HEK293 (cell line): Measurements from ENCODE around the gene ZSCAN18.

ENCODE experiments used
- CTCF ChIA-PET: fragments of 350-600 bp; formaldehyde crosslinking; extraction: SDS; loops from one replicate; lab custom pipeline; 2021; ENCODE audit warnings: antibody characterized with exemption; lab: Yijun Ruan, JAX
- POLR2A ChIA-PET: fragments of 300-600 bp; formaldehyde crosslinking; extraction: SDS; loops from one replicate; lab custom pipeline; 2020; ENCODE audit warnings: antibody characterized with exemption, inconsistent platforms; lab: Yijun Ruan, JAX
- H3K27ac ChIP-seq: fragments of 200-500 bp; sonication (Bioruptor generic); 2 replicates; pipeline ENCODE4 v1.5.1; 2014; ENCODE audit warnings: low read depth, low read length, control low read depth, inconsistent platforms; ENCODE audit errors: extremely low read depth
- H3K36me3 ChIP-seq, 2 experiments: fragments of 200-500 bp in 1 of 2; sonication (Bioruptor generic) in 1 of 2; 1 replicate in 1 of 2; 2 replicates in 1 of 2; pipeline ENCODE4 v1.5.1; 2014 to 2017; ENCODE audit warnings: inconsistent platforms in 2 of 2, low read length in 2 of 2; ENCODE audit not compliant: control insufficient read depth in 2 of 2, insufficient read depth in 1 of 2
- H3K4me1 ChIP-seq: fragments of 200-500 bp; sonication (Bioruptor generic); 2 replicates; pipeline ENCODE4 v1.5.1; 2014; ENCODE audit warnings: mild to moderate bottlenecking, low read length, inconsistent platforms; ENCODE audit not compliant: control insufficient read depth, insufficient read depth
- H3K4me3 ChIP-seq: 2 replicates; pipeline ENCODE4 v1.5.1; 2011; ENCODE audit warnings: low read depth, mild to moderate bottlenecking, control low read depth, low read length, moderate library complexity
- H3K9me3 ChIP-seq: fragments of 200-500 bp; sonication (Bioruptor generic); 2 replicates; pipeline ENCODE4 v1.5.1; 2014; ENCODE audit warnings: low read depth, low read length, inconsistent platforms; ENCODE audit not compliant: control insufficient read depth, insufficient read depth
- HOXD13 ChIP-seq: sonication (generic); formaldehyde crosslinking; IDR thresholded peaks from 2 replicates; pipeline ENCODE4 v1.8.0; 2022; ENCODE audit warnings: missing genetic modification reagents, borderline replicate concordance
- KLF10 ChIP-seq: fragments of 450-650 bp; IDR thresholded peaks from 2 replicates; pipeline ENCODE4 v1.5.1; 2018; ENCODE audit warnings: missing biosample characterization, mild to moderate bottlenecking, missing genetic modification characterization
- KLF16 ChIP-seq: fragments of 450-650 bp; formaldehyde crosslinking; IDR thresholded peaks from 2 replicates; pipeline ENCODE4 v1.5.1; 2017; ENCODE audit warnings: missing biosample characterization, missing genetic modification characterization
- SETDB1 ChIP-seq: IDR thresholded peaks from one replicate; pipeline ENCODE4 v1.6.1; 2017; ENCODE audit warnings: mild to moderate bottlenecking, low read length, moderate library complexity, mixed read lengths; ENCODE audit not compliant: insufficient read length
- TRIM28 ChIP-seq: IDR thresholded peaks from 2 replicates; pipeline ENCODE4 v1.6.1; 2011; ENCODE audit warnings: low read length, control low read depth, borderline replicate concordance
- ZBTB21 ChIP-seq: fragments of 450-650 bp; formaldehyde crosslinking; IDR thresholded peaks from 2 replicates; pipeline ENCODE4 v1.5.1; 2017; ENCODE audit warnings: missing biosample characterization, missing genetic modification characterization
- ZNF132 ChIP-seq: fragments of 450-650 bp; formaldehyde crosslinking; IDR thresholded peaks from 2 replicates; pipeline ENCODE4 v1.5.1; 2017; ENCODE audit warnings: missing biosample characterization, missing genetic modification characterization, borderline replicate concordance
- ZNF146 ChIP-seq: fragments of 450-650 bp; formaldehyde crosslinking; IDR thresholded peaks from 2 replicates; pipeline ENCODE4 v1.5.1; 2016; ENCODE audit warnings: missing biosample characterization, missing genetic modification characterization
- ZNF169 ChIP-seq: fragments of 450-650 bp; formaldehyde crosslinking; IDR thresholded peaks from 2 replicates; pipeline ENCODE4 v1.5.1; 2016; ENCODE audit warnings: missing biosample characterization, missing genetic modification characterization
- ZNF211 ChIP-seq: fragments of 450-650 bp; formaldehyde crosslinking; IDR thresholded peaks from 2 replicates; pipeline ENCODE4 v1.5.1; 2016; ENCODE audit warnings: low read depth, missing biosample characterization, missing genetic modification characterization
- ZNF274 ChIP-seq, 2 experiments: fragments of 200-500 bp in 1 of 2; fragments of 450-650 bp in 1 of 2; sonication (Bioruptor generic) in 1 of 2; formaldehyde crosslinking in 1 of 2; IDR thresholded peaks; 2 replicates each; pipeline versions ENCODE4 v1.5.1 to v1.6.1; 2014 to 2016; ENCODE audit warnings: borderline replicate concordance in 1 of 2, inconsistent platforms in 1 of 2, low read length in 1 of 2, missing biosample characterization in 1 of 2, missing genetic modification characterization in 1 of 2
- ZNF391 ChIP-seq: fragments of 450-650 bp; formaldehyde crosslinking; IDR thresholded peaks from 2 replicates; pipeline ENCODE4 v1.5.1; 2016; ENCODE audit warnings: low read depth, missing biosample characterization, missing genetic modification characterization, borderline replicate concordance
- ZNF433 ChIP-seq: fragments of 450-650 bp; formaldehyde crosslinking; IDR thresholded peaks from 2 replicates; pipeline ENCODE4 v1.5.1; 2016; ENCODE audit warnings: missing biosample characterization, missing genetic modification characterization, low read depth
- ZNF791 ChIP-seq: fragments of 450-650 bp; formaldehyde crosslinking; IDR thresholded peaks from 2 replicates; pipeline ENCODE4 v1.5.1; 2016; ENCODE audit warnings: missing biosample characterization, missing genetic modification characterization
- TF ChIP-seq, protein P1 (sequence below): fragments of 450-650 bp; formaldehyde crosslinking; IDR thresholded peaks from 2 replicates; pipeline ENCODE4 v1.5.1; 2016; ENCODE audit warnings: missing biosample characterization, missing genetic modification characterization
- TF ChIP-seq, protein P2 (sequence below): fragments of 450-650 bp; formaldehyde crosslinking; IDR thresholded peaks from 2 replicates; pipeline ENCODE4 v1.5.1; 2016; ENCODE audit warnings: missing biosample characterization, missing genetic modification characterization, borderline replicate concordance
- TF ChIP-seq, protein P3 (sequence below): fragments of 450-650 bp; formaldehyde crosslinking; IDR thresholded peaks from 2 replicates; pipeline ENCODE4 v1.5.1; 2017; ENCODE audit warnings: missing biosample characterization, mild to moderate bottlenecking, missing genetic modification characterization, moderate library complexity
- TF ChIP-seq, protein P4 (sequence below): fragments of 450-650 bp; formaldehyde crosslinking; IDR thresholded peaks from 2 replicates; pipeline ENCODE4 v1.5.1; 2016; ENCODE audit warnings: missing biosample characterization, missing genetic modification characterization

ZSCAN18 gene

DNA sequence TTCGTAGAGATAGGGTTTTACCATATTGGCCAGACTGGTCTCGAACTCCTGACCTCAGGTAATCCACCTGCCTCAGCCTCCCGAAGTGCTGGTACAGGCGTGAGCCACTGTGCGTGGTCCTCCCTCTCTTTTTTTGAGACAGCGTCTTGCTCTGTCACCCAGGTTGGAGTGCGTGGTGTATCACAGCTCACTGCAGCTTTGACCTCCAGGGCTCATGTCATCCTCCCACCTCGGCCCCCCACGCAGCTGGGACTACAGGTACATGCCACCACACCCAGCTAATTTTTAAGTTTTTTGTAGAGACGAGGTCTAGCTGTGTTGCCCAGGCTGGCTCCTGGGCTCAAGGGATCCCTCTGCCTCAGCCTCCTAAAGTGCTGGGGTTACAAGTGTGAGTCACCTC lies 18.2 kb downstream of the ZSCAN18 start:
- TF ChIP-seq, protein P1, sequence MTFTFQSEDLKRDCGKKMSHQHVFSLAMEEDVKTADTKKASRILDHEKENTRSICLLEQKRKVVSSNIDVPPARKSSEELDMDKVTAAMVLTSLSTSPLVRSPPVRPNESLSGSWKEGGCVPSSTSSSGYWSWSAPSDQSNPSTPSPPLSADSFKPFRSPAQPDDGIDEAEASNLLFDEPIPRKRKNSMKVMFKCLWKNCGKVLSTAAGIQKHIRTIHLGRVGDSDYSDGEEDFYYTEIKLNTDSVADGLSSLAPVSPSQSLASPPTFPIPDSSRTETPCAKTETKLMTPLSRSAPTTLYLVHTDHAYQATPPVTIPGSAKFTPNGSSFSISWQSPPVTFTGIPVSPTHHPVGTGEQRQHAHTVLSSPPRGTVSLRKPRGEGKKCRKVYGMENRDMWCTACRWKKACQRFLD (tag by site-specific recombination): no peak
- TF ChIP-seq, protein P2, sequence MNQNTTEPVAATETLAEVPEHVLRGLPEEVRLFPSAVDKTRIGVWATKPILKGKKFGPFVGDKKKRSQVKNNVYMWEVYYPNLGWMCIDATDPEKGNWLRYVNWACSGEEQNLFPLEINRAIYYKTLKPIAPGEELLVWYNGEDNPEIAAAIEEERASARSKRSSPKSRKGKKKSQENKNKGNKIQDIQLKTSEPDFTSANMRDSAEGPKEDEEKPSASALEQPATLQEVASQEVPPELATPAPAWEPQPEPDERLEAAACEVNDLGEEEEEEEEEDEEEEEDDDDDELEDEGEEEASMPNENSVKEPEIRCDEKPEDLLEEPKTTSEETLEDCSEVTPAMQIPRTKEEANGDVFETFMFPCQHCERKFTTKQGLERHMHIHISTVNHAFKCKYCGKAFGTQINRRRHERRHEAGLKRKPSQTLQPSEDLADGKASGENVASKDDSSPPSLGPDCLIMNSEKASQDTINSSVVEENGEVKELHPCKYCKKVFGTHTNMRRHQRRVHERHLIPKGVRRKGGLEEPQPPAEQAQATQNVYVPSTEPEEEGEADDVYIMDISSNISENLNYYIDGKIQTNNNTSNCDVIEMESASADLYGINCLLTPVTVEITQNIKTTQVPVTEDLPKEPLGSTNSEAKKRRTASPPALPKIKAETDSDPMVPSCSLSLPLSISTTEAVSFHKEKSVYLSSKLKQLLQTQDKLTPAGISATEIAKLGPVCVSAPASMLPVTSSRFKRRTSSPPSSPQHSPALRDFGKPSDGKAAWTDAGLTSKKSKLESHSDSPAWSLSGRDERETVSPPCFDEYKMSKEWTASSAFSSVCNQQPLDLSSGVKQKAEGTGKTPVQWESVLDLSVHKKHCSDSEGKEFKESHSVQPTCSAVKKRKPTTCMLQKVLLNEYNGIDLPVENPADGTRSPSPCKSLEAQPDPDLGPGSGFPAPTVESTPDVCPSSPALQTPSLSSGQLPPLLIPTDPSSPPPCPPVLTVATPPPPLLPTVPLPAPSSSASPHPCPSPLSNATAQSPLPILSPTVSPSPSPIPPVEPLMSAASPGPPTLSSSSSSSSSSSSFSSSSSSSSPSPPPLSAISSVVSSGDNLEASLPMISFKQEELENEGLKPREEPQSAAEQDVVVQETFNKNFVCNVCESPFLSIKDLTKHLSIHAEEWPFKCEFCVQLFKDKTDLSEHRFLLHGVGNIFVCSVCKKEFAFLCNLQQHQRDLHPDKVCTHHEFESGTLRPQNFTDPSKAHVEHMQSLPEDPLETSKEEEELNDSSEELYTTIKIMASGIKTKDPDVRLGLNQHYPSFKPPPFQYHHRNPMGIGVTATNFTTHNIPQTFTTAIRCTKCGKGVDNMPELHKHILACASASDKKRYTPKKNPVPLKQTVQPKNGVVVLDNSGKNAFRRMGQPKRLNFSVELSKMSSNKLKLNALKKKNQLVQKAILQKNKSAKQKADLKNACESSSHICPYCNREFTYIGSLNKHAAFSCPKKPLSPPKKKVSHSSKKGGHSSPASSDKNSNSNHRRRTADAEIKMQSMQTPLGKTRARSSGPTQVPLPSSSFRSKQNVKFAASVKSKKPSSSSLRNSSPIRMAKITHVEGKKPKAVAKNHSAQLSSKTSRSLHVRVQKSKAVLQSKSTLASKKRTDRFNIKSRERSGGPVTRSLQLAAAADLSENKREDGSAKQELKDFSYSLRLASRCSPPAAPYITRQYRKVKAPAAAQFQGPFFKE (tag by site-specific recombination): no peak
- TF ChIP-seq ZNF433 (tag by site-specific recombination) (no peak), ZNF391 (tag by site-specific recombination) (no peak)
- Histone ChIP-seq H3K27ac (no peak overlapping the region), H3K4me3 (no peak overlapping the region), H3K36me3 (peaks cover 0 to 1% of the 10 kb centered on the region in 2 experiments; a peak in 1 of 3 replicates), H3K9me3 (no peaks in the 10 kb centered on the region; the same call in 1 of the 2 replicates), H3K4me1 (no peaks in the 10 kb centered on the region)
- POLR2A ChIA-PET: interaction anchor here (0.7 kb wide), 1 partner anchor 19 kb away, joined by 4 read pairs; no protein-coding TSS in a partner anchor
- CTCF ChIA-PET: interaction anchor here (0.5 to 1.0 kb wide), 2 partner anchors 25 to 1301 kb away, joined by 3 to 5 read pairs; no protein-coding TSS in a partner anchor

DNA sequence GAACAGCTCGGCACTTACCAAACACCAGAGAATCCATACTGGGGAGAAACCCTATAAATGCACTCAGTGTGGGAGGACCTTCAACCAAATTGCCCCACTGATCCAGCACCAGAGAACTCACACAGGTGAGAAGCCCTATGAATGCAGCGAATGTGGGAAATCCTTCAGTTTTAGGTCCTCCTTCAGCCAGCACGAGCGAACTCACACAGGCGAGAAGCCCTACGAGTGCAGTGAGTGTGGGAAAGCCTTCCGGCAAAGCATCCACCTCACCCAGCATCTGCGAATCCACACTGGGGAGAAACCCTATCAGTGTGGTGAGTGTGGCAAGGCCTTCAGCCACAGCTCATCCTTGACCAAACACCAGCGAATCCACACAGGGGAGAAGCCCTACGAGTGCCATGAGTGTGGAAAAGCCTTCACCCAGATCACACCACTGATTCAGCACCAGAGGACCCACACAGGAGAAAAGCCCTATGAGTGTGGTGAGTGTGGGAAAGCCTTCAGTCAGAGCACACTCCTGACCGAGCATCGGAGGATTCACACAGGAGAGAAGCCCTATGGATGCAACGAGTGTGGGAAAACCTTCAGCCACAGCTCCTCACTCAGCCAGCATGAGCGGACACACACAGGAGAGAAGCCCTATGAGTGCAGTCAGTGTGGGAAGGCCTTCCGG lies 30.7 kb downstream of the ZSCAN18 start:
- Histone ChIP-seq H3K36me3 (no peaks in the 10 kb centered on the region), H3K27ac (no peak overlapping the region), H3K9me3 (no peaks in the 10 kb centered on the region; the same call in none of the 2 replicates), H3K4me3 (no peak overlapping the region), H3K4me1 (no peaks in the 10 kb centered on the region)
- CTCF ChIA-PET: interaction anchor here (0.6 kb wide), 1 partner anchor 35 kb away, joined by 6 read pairs; no protein-coding TSS in a partner anchor
- TF ChIP-seq ZNF274 (IDR thresholded peaks at IDR 0.05; ENCODE audit: low read length): no peak
- TF ChIP-seq ZNF274 (tag by site-specific recombination; IDR thresholded peaks at IDR 0.05; ENCODE audit: borderline replicate concordance): peak; percentile 85; the same call in 1 of the 2 replicates
- TF ChIP-seq SETDB1: peak; percentile 76
- TF ChIP-seq, protein P3, sequence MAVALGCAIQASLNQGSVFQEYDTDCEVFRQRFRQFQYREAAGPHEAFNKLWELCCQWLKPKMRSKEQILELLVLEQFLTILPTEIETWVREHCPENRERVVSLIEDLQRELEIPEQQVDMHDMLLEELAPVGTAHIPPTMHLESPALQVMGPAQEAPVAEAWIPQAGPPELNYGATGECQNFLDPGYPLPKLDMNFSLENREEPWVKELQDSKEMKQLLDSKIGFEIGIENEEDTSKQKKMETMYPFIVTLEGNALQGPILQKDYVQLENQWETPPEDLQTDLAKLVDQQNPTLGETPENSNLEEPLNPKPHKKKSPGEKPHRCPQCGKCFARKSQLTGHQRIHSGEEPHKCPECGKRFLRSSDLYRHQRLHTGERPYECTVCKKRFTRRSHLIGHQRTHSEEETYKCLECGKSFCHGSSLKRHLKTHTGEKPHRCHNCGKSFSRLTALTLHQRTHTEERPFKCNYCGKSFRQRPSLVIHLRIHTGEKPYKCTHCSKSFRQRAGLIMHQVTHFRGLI (tag by site-specific recombination): no peak
- TF ChIP-seq TRIM28: peak; percentile 68; the same call in 1 of the 2 replicates
- POLR2A ChIA-PET: no interaction called here

DNA sequence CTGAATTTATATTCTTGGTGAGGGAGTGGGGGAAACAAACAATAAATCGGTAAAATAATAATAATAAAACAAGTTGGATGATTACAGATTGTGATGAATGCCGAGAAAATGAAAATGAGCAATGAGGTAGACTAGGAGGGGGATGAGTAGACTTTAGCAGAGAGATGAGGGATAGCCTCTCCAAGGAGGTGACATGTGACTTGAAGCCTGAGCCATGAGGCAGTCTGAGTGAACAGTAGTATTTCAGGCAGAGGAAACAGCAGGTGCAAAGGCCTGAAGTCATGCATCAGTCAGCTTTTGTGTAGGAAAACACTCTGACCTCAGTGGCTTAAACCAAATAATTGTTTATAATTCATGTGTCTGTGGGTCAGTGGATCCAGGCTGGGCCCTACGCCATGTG lies 34.3 kb downstream of the ZSCAN18 start:
- POLR2A ChIA-PET: no interaction called here
- no peaks in the 10 kb centered on the region; the same call in none of the 2 replicates for H3K9me3 ChIP-seq
- no peaks in the 10 kb centered on the region for H3K4me1 ChIP-seq
- no peak overlapping the region for H3K27ac ChIP-seq
- no peak overlapping the region for H3K4me3 ChIP-seq
- CTCF ChIA-PET: interaction anchor here (0.7 kb wide), 1 partner anchor 14 kb away, joined by 3 read pairs; no protein-coding TSS in a partner anchor
- no peaks in the 10 kb centered on the region for H3K36me3 ChIP-seq
- TF ChIP-seq KLF10 (tag by site-specific recombination) (no peak), ZNF791 (tag by site-specific recombination) (no peak), ZBTB21 (tag by site-specific recombination) (no peak), HOXD13 (no peak), ZNF132 (tag by site-specific recombination) (no peak), ZNF146 (no peak), ZNF211 (tag by site-specific recombination) (no peak), KLF16 (tag by site-specific recombination) (no peak), ZNF169 (no peak)
- TF ChIP-seq, protein P4, sequence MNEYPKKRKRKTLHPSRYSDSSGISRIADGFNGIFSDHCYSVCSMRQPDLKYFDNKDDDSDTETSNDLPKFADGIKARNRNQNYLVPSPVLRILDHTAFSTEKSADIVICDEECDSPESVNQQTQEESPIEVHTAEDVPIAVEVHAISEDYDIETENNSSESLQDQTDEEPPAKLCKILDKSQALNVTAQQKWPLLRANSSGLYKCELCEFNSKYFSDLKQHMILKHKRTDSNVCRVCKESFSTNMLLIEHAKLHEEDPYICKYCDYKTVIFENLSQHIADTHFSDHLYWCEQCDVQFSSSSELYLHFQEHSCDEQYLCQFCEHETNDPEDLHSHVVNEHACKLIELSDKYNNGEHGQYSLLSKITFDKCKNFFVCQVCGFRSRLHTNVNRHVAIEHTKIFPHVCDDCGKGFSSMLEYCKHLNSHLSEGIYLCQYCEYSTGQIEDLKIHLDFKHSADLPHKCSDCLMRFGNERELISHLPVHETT (tag by site-specific recombination): no peak
